ENCODE measurements around the gene SMOC2.
"Not testable (repeated sequence)": the region's sequence is repeated elsewhere in the genome, so short reads cannot be mapped to it uniquely, and the experiment has no call there.

The SMOC2 gene

DNA sequence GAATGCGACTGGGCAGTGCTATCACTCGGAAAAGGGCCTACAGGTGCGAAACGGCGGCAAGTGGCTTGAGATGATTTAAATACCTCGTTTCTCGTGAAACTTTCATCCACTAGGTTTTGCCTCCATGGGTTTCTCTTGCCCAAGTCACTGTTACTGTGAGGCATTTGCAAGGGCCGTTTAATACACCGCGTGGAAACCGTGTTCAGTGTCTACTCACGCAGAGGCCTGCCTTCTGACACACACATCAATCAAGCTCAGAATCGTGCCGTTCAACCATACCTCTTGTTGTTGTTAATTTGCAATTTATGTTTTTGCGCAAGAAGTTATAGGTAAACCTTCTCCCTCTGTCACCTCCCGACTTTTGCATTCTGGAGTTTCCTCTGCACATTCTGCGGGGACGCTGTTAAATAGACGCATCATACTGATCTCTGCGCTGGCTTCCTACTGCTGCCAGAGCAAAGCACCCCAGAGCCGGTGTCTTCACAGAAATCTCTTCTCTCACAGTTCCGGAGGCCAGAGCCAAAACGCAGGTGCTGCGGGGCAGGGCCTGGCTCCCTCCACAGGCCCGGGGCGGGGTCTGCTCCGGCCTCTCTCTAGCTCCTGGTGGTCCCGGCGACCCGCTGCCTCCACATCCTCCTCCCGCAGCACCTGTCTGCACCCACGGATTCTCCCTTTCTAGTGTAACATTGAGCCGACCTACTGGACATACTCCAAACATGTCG lies 251.4 kb downstream of the SMOC2 start:
- Histone ChIP-seq H3K27me3 (ENCODE audit: low read depth) (no peaks in the 10 kb centered on the region), H3K4me3 (no peak overlapping the region), H3K4me1 (no peaks in the 10 kb centered on the region), H3K9me3 (no peaks in the 10 kb centered on the region), H3K36me3 (replicated peaks) (no peaks in the 10 kb centered on the region)
- DNase-seq (ENCODE audit: low spot score in 2 of 2): no peak
- in situ Hi-C loops (cut with MboI; ENCODE audit: low sequenced_read_pairs): no loop called here

GRCh38 chr6:168692915-168693257 lies 251.9 kb downstream of the SMOC2 start:
- H3K27me3 ChIP-seq (ENCODE audit: low read depth); H3K4me3 ChIP-seq; H3K9me3 ChIP-seq; H3K4me1 ChIP-seq; H3K36me3 ChIP-seq (replicated peaks); DNase-seq (ENCODE audit: low spot score in 2 of 2); in situ Hi-C loops (cut with MboI; ENCODE audit: low sequenced_read_pairs): not testable (repeated sequence)

- H3K4me1 ChIP-seq; H3K36me3 ChIP-seq (replicated peaks); DNase-seq (ENCODE audit: low spot score in 2 of 2); H3K9me3 ChIP-seq; in situ Hi-C loops (cut with MboI; ENCODE audit: low sequenced_read_pairs); H3K27me3 ChIP-seq (ENCODE audit: low read depth); H3K4me3 ChIP-seq: not testable (repeated sequence)
Measured at GRCh38 chr6:168694797-168695196, 253.8 kb downstream of the SMOC2 start.

DNA sequence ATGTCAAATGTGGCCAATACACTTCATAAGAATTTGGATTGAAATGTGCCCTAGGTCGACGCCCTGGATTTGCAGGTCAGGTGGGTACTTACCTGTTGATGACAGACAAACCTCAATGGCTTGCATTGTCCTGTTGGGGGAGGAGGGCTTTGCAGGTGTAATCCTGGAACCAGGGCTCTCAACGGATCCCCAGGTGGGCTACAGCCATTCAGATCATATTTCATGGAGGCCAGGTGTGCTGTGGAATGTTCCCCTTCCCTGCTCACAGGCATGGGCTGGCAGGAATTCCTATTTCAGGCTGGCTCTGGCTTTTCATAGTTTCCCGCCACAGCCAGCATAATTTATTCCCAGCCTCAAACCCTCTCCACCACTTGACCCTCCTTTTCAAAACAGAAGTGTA lies 254.7 kb downstream of the SMOC2 start:
- Histone ChIP-seq H3K4me1 (no peaks in the 10 kb centered on the region), H3K36me3 (replicated peaks) (no peaks in the 10 kb centered on the region), H3K27me3 (ENCODE audit: low read depth) (no peaks in the 10 kb centered on the region), H3K4me3 (no peak overlapping the region), H3K9me3 (no peaks in the 10 kb centered on the region)
- in situ Hi-C loops (cut with MboI; ENCODE audit: low sequenced_read_pairs): no loop called here
- DNase-seq (ENCODE audit: low spot score in 2 of 2): no peak

DNA sequence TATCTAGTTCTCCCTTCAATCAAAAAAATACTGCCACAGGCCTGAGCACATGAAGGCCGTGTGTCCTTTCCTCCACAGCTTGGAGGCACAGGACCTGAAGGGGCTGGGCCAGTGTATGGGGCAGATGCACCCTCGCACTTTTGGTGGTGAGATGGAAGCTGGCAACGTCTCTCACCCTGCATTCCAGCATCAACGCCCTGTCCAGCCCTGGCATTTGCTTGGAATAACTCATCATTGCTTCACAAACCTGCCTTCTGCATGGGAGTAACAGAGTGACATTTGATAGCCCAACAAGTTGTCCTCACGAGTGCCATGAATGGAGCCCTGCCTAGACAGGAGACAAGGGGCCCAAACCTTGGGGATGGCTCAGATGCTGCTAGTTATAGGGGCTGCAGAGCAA lies 257.9 kb downstream of the SMOC2 start:
- no peak for DNase-seq (ENCODE audit: low spot score in 2 of 2)
- H3K4me3 ChIP-seq: no peak overlapping the region
- H3K27me3 ChIP-seq (ENCODE audit: low read depth): no peaks in the 10 kb centered on the region
- no peaks in the 10 kb centered on the region for H3K9me3 ChIP-seq
- no peaks in the 10 kb centered on the region for H3K36me3 ChIP-seq (replicated peaks)
- no peaks in the 10 kb centered on the region for H3K4me1 ChIP-seq
- in situ Hi-C loops (cut with MboI; ENCODE audit: low sequenced_read_pairs): no loop called here

DNA sequence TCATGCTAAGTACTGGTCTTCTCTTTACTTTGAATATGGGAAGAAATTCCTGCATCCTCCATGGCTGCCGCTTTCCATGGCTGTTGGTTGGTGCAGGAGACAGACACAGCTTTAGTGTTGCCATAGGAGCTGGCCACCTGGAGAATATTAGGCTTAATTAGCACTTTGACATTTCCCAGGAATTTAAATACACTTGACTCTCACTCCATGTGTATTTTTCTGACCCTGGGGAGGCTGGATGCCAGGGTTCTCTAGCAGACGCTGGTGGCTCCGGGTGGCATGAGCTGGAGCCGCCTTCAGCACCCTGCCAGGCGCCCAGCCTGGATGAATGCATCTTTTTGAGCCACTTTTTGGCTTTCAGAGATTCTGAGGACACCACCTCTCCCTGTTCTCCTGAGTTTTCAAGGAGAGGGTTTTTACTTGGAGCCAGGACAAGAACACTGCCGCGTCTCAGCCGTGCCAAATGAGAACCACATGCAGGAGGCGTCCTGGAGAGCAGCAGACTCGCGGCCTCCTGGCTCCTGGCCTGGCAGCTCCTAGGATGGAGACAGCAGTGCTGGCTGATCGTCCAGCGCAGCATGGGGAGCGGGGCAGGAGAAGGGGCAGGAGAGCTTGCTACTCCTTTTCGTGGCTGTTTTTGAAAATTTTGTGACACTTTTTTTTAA lies 258.8 kb downstream of the SMOC2 start:
- in situ Hi-C loops (cut with MboI; ENCODE audit: low sequenced_read_pairs): no loop called here
- Histone ChIP-seq H3K4me1 (no peaks in the 10 kb centered on the region), H3K27me3 (ENCODE audit: low read depth) (no peaks in the 10 kb centered on the region), H3K4me3 (no peak overlapping the region), H3K36me3 (replicated peaks) (no peaks in the 10 kb centered on the region), H3K9me3 (no peaks in the 10 kb centered on the region)
- DNase-seq (ENCODE audit: low spot score in 2 of 2): no peak

DNA sequence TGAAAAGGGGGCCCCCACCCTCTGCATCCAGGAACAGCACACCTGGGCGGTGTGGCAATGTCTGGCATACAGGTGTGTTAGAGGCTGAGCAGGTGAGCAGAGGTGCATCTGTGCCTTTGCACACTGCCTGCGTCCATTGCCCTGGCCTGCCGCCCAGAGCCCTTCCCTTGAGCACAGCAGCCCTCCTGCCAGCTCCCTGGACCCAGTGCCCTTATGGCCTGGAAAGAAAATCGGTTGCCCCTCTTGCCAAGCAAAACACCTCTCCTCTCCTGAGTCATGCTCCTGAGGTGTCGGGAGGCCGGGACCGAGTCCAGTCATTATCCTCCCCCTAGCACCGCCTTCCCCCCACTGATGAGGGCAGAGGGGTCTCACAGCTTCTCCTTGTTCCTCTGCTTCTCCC lies 259.9 kb downstream of the SMOC2 start:
- Histone ChIP-seq H3K36me3 (replicated peaks) (no peaks in the 10 kb centered on the region), H3K9me3 (no peaks in the 10 kb centered on the region), H3K27me3 (ENCODE audit: low read depth) (no peaks in the 10 kb centered on the region), H3K4me1 (no peaks in the 10 kb centered on the region), H3K4me3 (no peak overlapping the region)
- in situ Hi-C loops (cut with MboI; ENCODE audit: low sequenced_read_pairs): no loop called here
- no peak for DNase-seq (ENCODE audit: low spot score in 2 of 2)

GRCh38 chr6:168703990-168704389 lies 263.0 kb downstream of the SMOC2 start:
- DNase-seq (ENCODE audit: low spot score in 2 of 2): no peak
- no peaks in the 10 kb centered on the region for H3K4me1 ChIP-seq
- in situ Hi-C loops (cut with MboI; ENCODE audit: low sequenced_read_pairs): no loop called here
- no peaks in the 10 kb centered on the region for H3K9me3 ChIP-seq
- no peak overlapping the region for H3K4me3 ChIP-seq
- H3K27me3 ChIP-seq (ENCODE audit: low read depth): no peaks in the 10 kb centered on the region
- H3K36me3 ChIP-seq (replicated peaks): no peaks in the 10 kb centered on the region

DNA sequence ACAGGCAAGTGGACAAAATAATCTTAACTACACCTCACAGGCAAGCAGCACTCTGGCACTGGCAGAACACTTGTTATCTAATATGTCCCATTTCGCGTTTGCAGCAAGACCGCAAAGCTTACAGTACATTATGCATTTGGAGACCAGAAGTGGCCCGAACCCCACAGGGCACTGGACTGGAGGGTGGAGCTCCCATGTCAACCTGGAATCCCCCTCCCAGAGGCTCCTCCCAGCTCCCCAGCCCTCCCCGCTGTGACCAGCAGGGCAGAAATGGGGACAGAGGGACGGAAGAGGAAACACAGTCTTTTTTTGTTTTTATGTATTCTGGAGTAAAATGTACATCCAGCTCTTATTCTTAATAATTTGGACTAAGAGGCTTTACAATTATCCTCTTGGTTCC lies 263.7 kb downstream of the SMOC2 start:
- Histone ChIP-seq H3K36me3 (replicated peaks) (no peaks in the 10 kb centered on the region), H3K9me3 (no peaks in the 10 kb centered on the region), H3K4me1 (no peaks in the 10 kb centered on the region), H3K4me3 (no peak overlapping the region), H3K27me3 (ENCODE audit: low read depth) (no peaks in the 10 kb centered on the region)
- no peak for DNase-seq (ENCODE audit: low spot score in 2 of 2)
- in situ Hi-C loops (cut with MboI; ENCODE audit: low sequenced_read_pairs): no loop called here

DNA sequence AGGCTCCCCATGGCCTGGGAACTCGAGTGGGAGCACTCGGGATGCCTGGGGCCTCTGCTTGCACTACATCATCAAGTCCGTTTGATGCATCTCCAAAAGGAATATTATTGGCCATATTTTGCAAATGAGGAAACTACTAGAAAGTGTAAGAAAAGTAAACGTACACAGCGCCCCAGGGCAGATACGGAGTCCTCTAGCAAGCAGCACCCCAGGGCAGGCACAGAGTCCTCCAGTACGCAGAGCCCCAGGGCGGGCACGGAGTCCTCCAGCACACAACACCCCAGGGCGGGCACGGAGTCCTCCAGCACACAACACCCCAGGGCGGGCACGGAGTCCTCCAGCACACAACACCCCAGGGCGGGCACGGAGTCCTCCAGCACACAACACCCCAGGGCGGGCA lies 264.3 kb downstream of the SMOC2 start:
- DNase-seq (ENCODE audit: low spot score in 2 of 2); H3K9me3 ChIP-seq; in situ Hi-C loops (cut with MboI; ENCODE audit: low sequenced_read_pairs); H3K4me3 ChIP-seq; H3K36me3 ChIP-seq (replicated peaks); H3K27me3 ChIP-seq (ENCODE audit: low read depth); H3K4me1 ChIP-seq: not testable (repeated sequence)

DNA sequence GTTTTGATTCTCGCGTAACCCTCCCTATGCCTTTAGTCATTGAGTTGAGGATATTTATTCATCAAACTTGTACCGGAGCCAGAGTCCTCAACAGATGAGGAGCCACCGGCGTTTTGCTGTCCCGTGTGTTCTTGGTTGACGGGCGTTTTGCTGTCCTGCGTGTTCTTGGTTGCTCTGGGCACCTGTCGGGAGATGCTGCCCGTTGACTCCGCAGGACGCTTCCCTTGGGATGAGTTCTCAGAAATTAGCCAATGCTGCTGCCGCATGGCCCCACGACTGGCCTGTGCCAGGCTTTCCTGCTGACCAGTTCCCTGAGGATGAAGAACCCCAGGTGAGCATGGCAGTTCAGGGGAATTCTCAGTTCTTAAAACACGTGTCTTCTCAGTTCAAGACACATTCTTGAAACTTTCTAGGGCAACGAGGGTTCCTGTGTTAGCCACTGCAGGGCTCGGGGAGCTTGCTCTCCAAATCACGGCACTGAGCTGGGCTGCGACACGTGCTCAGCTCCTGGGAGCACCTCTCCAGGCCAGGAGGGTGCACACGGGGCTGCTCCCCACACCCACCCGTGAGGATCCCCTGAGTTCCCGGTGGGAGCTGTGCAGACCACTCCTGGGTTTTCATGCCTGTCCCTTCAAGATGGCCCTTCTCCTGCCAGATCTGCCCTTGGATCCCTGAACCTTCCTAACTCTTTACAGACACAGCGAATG lies 265.6 kb downstream of the SMOC2 start:
- no peak overlapping the region for H3K4me3 ChIP-seq
- no peaks in the 10 kb centered on the region for H3K36me3 ChIP-seq (replicated peaks)
- no peaks in the 10 kb centered on the region for H3K9me3 ChIP-seq
- H3K4me1 ChIP-seq: no peaks in the 10 kb centered on the region
- no peaks in the 10 kb centered on the region for H3K27me3 ChIP-seq (ENCODE audit: low read depth)
- no peak for DNase-seq (ENCODE audit: low spot score in 2 of 2)
- in situ Hi-C loops (cut with MboI; ENCODE audit: low sequenced_read_pairs): no loop called here

DNA sequence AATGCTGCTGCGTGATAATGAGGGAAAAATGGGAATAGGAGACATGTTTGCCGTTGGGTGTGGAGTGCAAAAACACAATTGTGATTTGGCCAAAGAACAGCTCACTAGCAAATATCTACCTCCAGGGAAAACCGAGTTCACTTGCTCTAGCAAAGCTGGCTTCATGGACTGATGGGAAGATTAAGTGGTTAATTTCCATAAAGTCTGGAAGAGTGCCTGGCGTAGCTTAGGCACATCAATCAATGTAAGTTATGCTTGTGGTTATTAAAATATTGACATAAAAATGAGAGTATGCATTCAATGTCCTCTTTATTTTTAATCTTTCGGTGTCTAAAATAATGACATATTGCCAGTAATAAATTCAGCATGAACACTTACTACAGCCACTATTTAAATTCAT lies 267.5 kb downstream of the SMOC2 start:
- H3K9me3 ChIP-seq: no peaks in the 10 kb centered on the region
- H3K4me1 ChIP-seq: no peaks in the 10 kb centered on the region
- no peak for DNase-seq (ENCODE audit: low spot score in 2 of 2)
- in situ Hi-C loops (cut with MboI; ENCODE audit: low sequenced_read_pairs): no loop called here
- H3K36me3 ChIP-seq (replicated peaks): no peaks in the 10 kb centered on the region
- no peak overlapping the region for H3K4me3 ChIP-seq
- H3K27me3 ChIP-seq (ENCODE audit: low read depth): no peaks in the 10 kb centered on the region

GRCh38 chr6:168708984-168709383 lies 268.0 kb downstream of the SMOC2 start:
- in situ Hi-C loops (cut with MboI; ENCODE audit: low sequenced_read_pairs): no loop called here
- DNase-seq (ENCODE audit: low spot score in 2 of 2): no peak
- no peaks in the 10 kb centered on the region for H3K9me3 ChIP-seq
- no peak overlapping the region for H3K4me3 ChIP-seq
- no peaks in the 10 kb centered on the region for H3K27me3 ChIP-seq (ENCODE audit: low read depth)
- H3K4me1 ChIP-seq: no peaks in the 10 kb centered on the region
- no peaks in the 10 kb centered on the region for H3K36me3 ChIP-seq (replicated peaks)

- no peaks in the 10 kb centered on the region for H3K9me3 ChIP-seq
- DNase-seq (ENCODE audit: low spot score in 2 of 2): no peak
- no peaks in the 10 kb centered on the region for H3K36me3 ChIP-seq (replicated peaks)
- in situ Hi-C loops (cut with MboI; ENCODE audit: low sequenced_read_pairs): no loop called here
- no peaks in the 10 kb centered on the region for H3K4me1 ChIP-seq
- no peaks in the 10 kb centered on the region for H3K27me3 ChIP-seq (ENCODE audit: low read depth)
- no peak overlapping the region for H3K4me3 ChIP-seq
Measured at GRCh38 chr6:168709390-168709789, 268.4 kb downstream of the SMOC2 start.

All from HAP-1 (cell line).